Measurements from ENCODE around the gene HYLS1.

GRCh38 chr11:125887373-125888324 is at the start of gene HYLS1:
- TF ChIP-seq CTCF (IDR thresholded peaks at IDR 0.05; ENCODE audit: low read length) (peak; percentile 34), EZH2 (optimal IDR thresholded peaks at IDR 0.05; ENCODE audit: low read depth, low read length) (no peak)

Data from MM.1S (cell line).